ENCODE results near the gene C2CD4D. TPM values are rescaled to one million over a fixed set of nuclear protein-coding genes. Genes with fewer than 3 reads are reported as not detected.

C2CD4D gene
- total RNA-seq, 1 donor, result not detected

GRCh38 chr1:151864411-151864810 lies 24.8 kb upstream of the C2CD4D start:
- DNase-seq (ENCODE audit: low read depth), result no peak

GRCh38 chr1:151862604-151863003 lies 23.0 kb upstream of the C2CD4D start:
- no peak for TF ChIP-seq CTCF (IDR thresholded peaks at IDR 0.05; ENCODE audit: insufficient read depth, low read depth, low read length)
- no peak overlapping the region for H3K4me3 ChIP-seq (ENCODE audit: low read depth, low read length)
- DNase-seq (ENCODE audit: low read depth), result no peak

More at GRCh38 chr1:151864411-151864810, 24.8 kb upstream of the C2CD4D start:
- no peak for TF ChIP-seq CTCF (IDR thresholded peaks at IDR 0.05; ENCODE audit: insufficient read depth, low read depth, low read length)
- H3K4me3 ChIP-seq (ENCODE audit: low read depth, low read length), result no peak overlapping the region

GRCh38 chr1:151860504-151861187 lies 21.0 kb upstream of the C2CD4D start:
- DNase-seq (ENCODE audit: low read depth), result no peak
- H3K4me3 ChIP-seq (ENCODE audit: low read depth, low read length), result no peak overlapping the region
- TF ChIP-seq CTCF (IDR thresholded peaks at IDR 0.05; ENCODE audit: insufficient read depth, low read depth, low read length), result no peak

- H3K4me3 ChIP-seq (ENCODE audit: low read depth, low read length), result no peak overlapping the region
- no peak for DNase-seq (ENCODE audit: low read depth)
- TF ChIP-seq CTCF (IDR thresholded peaks at IDR 0.05; ENCODE audit: insufficient read depth, low read depth, low read length), result no peak
Observed at GRCh38 chr1:151859891-151860293, 20.3 kb upstream of the C2CD4D start.

- DNase-seq (ENCODE audit: low read depth), result no peak
- no peak for TF ChIP-seq CTCF (IDR thresholded peaks at IDR 0.05; ENCODE audit: insufficient read depth, low read depth, low read length)
- no peak overlapping the region for H3K4me3 ChIP-seq (ENCODE audit: low read depth, low read length)
Observed at GRCh38 chr1:151858886-151859665, 19.5 kb upstream of the C2CD4D start.

GRCh38 chr1:151858030-151858746 lies 18.6 kb upstream of the C2CD4D start:
- no peak for DNase-seq (ENCODE audit: low read depth)
- no peak for TF ChIP-seq CTCF (IDR thresholded peaks at IDR 0.05; ENCODE audit: insufficient read depth, low read depth, low read length)
- no peak overlapping the region for H3K4me3 ChIP-seq (ENCODE audit: low read depth, low read length)
